HG02884 (cell line): ENCODE measurements around the gene TJP1.
"Not testable (repeated sequence)": the region's sequence is repeated elsewhere in the genome, so short reads cannot be mapped to it uniquely, and the experiment has no call there.

Source experiments
- ATAC-seq: cut with Tn5 transposase; IDR thresholded peaks from one replicate; pipeline ENCODE4 v1.9.1; 2021; ENCODE audit warnings: mild to moderate bottlenecking, moderate library complexity; ENCODE audit not compliant: unreplicated experiment

TJP1 gene

GRCh38 chr15:29840054-29840453 is 17.8 kb upstream of the TJP1 start:
- no peak for ATAC-seq

GRCh38 chr15:29838352-29839010 is 16.2 kb upstream of the TJP1 start:
- ATAC-seq, result no peak

GRCh38 chr15:29835301-29835700 is 13.0 kb upstream of the TJP1 start:
- ATAC-seq, result no peak

GRCh38 chr15:29832709-29833108 is 10.4 kb upstream of the TJP1 start:
- ATAC-seq, result no peak

GRCh38 chr15:29826908-29827820 is 4.9 kb upstream of the TJP1 start:
- no peak for ATAC-seq

- ATAC-seq, result no peak
These were observed 3.0 kb upstream of the TJP1 start for GRCh38 chr15:29825227-29825626.

GRCh38 chr15:29822684-29823459 is 604 bp upstream of the TJP1 start:
- no peak for ATAC-seq

- no peak for ATAC-seq
These were observed 710 bp downstream of the TJP1 start for GRCh38 chr15:29821416-29822099.

- no peak for ATAC-seq
These were observed 1.7 kb downstream of the TJP1 start for GRCh38 chr15:29820394-29821154.

GRCh38 chr15:29819979-29820378 is 2.3 kb downstream of the TJP1 start:
- ATAC-seq, result no peak

- no peak for ATAC-seq
These were observed 4.1 kb downstream of the TJP1 start for GRCh38 chr15:29818141-29818540.

- ATAC-seq, result not testable (repeated sequence)
These were observed 4.8 kb downstream of the TJP1 start for GRCh38 chr15:29817455-29817854.

- ATAC-seq, result no peak
These were observed 7.1 kb downstream of the TJP1 start for GRCh38 chr15:29815000-29815710.

GRCh38 chr15:29813009-29813408 is 9.3 kb downstream of the TJP1 start:
- ATAC-seq, result no peak

GRCh38 chr15:29812384-29812694 is 9.9 kb downstream of the TJP1 start:
- ATAC-seq, result no peak

- no peak for ATAC-seq
These were observed 10.4 kb downstream of the TJP1 start for GRCh38 chr15:29811691-29812383.

GRCh38 chr15:29805708-29806104 is 16.6 kb downstream of the TJP1 start:
- ATAC-seq, result no peak

- ATAC-seq, result no peak
These were observed 17.1 kb downstream of the TJP1 start for GRCh38 chr15:29805043-29805707.

GRCh38 chr15:29802411-29802810 is 19.9 kb downstream of the TJP1 start:
- ATAC-seq, result no peak
